HepG2 (cell line): Measurements from ENCODE around the gene SLC25A45. TPM values are rescaled to one million over a fixed set of nuclear protein-coding genes. Genes with fewer than 3 reads are reported as not detected.

ENCODE experiments used
- HNF4G ChIP-seq, 2 experiments: sonication (generic) in 1 of 2; formaldehyde crosslinking in 1 of 2; IDR thresholded peaks; 2 replicates each; pipeline versions ENCODE4 v1.4.0 to v1.6.1; 2011 to 2020; ENCODE audit warnings: borderline replicate concordance in 2 of 2, low read depth in 2 of 2, mild to moderate bottlenecking in 2 of 2, low read length in 1 of 2, missing genetic modification reagents in 1 of 2, moderate library complexity in 1 of 2
- JUND ChIP-seq: sonication (generic); formaldehyde crosslinking; IDR thresholded peaks from 2 replicates; pipeline ENCODE4 v1.8.0; 2022; ENCODE audit warnings: mild to moderate bottlenecking, missing genetic modification reagents
- KAT7 ChIP-seq: IDR thresholded peaks from 2 replicates; pipeline ENCODE4 v1.6.1; 2018; ENCODE audit warnings: borderline replicate concordance, missing compliant biosample characterization
- MLXIP ChIP-seq: sonication (generic); formaldehyde crosslinking; IDR thresholded peaks from 2 replicates; pipeline ENCODE4 v1.9.0; 2021; ENCODE audit warnings: missing genetic modification reagents, borderline replicate concordance
- NCOA2 ChIP-seq: sonication (generic); formaldehyde crosslinking; IDR thresholded peaks from 2 replicates; pipeline ENCODE4 v1.8.0; 2022; ENCODE audit warnings: inconsistent platforms
- NCOR1 ChIP-seq: fragments of 200-600 bp; sonication (generic); IDR thresholded peaks from 2 replicates; pipeline ENCODE4 v1.7.0; 2017; ENCODE audit warnings: antibody characterized with exemption, low read length, borderline replicate concordance
- RAD51 ChIP-seq: fragments of 450-650 bp; IDR thresholded peaks from 2 replicates; pipeline ENCODE4 v1.6.1; 2016; ENCODE audit warnings: borderline replicate concordance
- U2AF1 ChIP-seq: fragments of 200-400 bp; formaldehyde crosslinking; optimal IDR thresholded peaks from 2 replicates; pipeline ENCODE3; 2017; ENCODE audit warnings: mild to moderate bottlenecking, low read depth, low read length
- ZBTB34 ChIP-seq: sonication (generic); formaldehyde crosslinking; IDR thresholded peaks from 2 replicates; pipeline ENCODE4 v1.8.0; 2022; ENCODE audit warnings: mild to moderate bottlenecking, missing genetic modification reagents
- ZC3H4 ChIP-seq: sonication (generic); formaldehyde crosslinking; IDR thresholded peaks from 2 replicates; pipeline ENCODE4 v1.4.0; 2020; ENCODE audit warnings: missing genetic modification reagents, borderline replicate concordance
- ZGPAT ChIP-seq: IDR thresholded peaks from 2 replicates; pipeline ENCODE4 v1.6.1; 2016; ENCODE audit warnings: mild to moderate bottlenecking
- ZMYM4 ChIP-seq: sonication (generic); formaldehyde crosslinking; IDR thresholded peaks from 2 replicates; pipeline ENCODE4 v1.8.1; 2023; ENCODE audit warnings: mild to moderate bottlenecking, missing genetic modification reagents
- ZNF207 ChIP-seq: fragments of 450-650 bp; IDR thresholded peaks from 2 replicates; pipeline ENCODE4 v1.6.1; 2016; ENCODE audit warnings: antibody characterized with exemption, borderline replicate concordance
- ZNF354B ChIP-seq: sonication (generic); formaldehyde crosslinking; IDR thresholded peaks from 2 replicates; pipeline ENCODE4 v1.8.0; 2022; ENCODE audit warnings: mild to moderate bottlenecking, missing genetic modification reagents
- ZNF446 ChIP-seq: sonication (generic); formaldehyde crosslinking; IDR thresholded peaks from 2 replicates; pipeline ENCODE4 v1.5.0; 2020; ENCODE audit warnings: mild to moderate bottlenecking, missing genetic modification reagents
- ZNF513 ChIP-seq: sonication (generic); formaldehyde crosslinking; conservative IDR thresholded peaks from 2 replicates; pipeline ENCODE4 v1.5.0; 2020; ENCODE audit warnings: missing genetic modification reagents
- ZNF639 ChIP-seq: conservative IDR thresholded peaks from 2 replicates; pipeline ENCODE4 v1.6.1; 2018; ENCODE audit warnings: missing genetic modification reagents
- polyA plus RNA-seq, 8 experiments: library from polyadenylated mRNA; depleted of rRNA in 3 of 8; stranded (reverse) in 7 of 8; unstranded in 1 of 8; fragments of >200 nt; fragmentation: Illumina TruSeq in 4 of 8; extraction: Trizol in 4 of 8; gene quantifications; 2 replicates each; pipeline versions ENCODE4 v1.2.1 to v1.2.3, GENCODE V29; 2011 to 2016; ENCODE audit warnings: low read depth in 4 of 8, missing spikeins in 1 of 8, mixed read lengths in 1 of 8; ENCODE audit not compliant: insufficient read depth in 1 of 8
- total RNA-seq, 5 experiments: library from RNA; depleted of rRNA; stranded (reverse); fragments of >200 nt; fragmentation: Illumina TruSeq; extraction: Trizol; gene quantifications; 2 replicates each; pipeline ENCODE4 v1.2.3, GENCODE V29; 2016; ENCODE audit warnings: low read depth in 1 of 5

The SLC25A45 gene
- total and polyA plus RNA-seq, 2 of the 13 experiments (the other 11 are each of a cell fraction or from before 2014, with no cell fraction given): 1.2 to 3.4 TPM

- TF ChIP-seq HNF4G (IDR thresholded peaks at IDR 0.05; ENCODE audit: borderline replicate concordance, low read depth, low read length) (peak; percentile 40; the same call in 1 of the 2 replicates), HNF4G (CRISPR knock-in tag; IDR thresholded peaks at IDR 0.05; ENCODE audit: borderline replicate concordance, low read depth) (no peak), ZMYM4 (CRISPR knock-in tag) (peak; percentile 40; the same call in 1 of the 2 replicates), U2AF1 (no peak), ZBTB34 (no peak), ZNF513 (no peak), NCOR1 (no peak; the same call in 1 of the 2 replicates), ZNF354B (CRISPR knock-in tag) (no peak), KAT7 (CRISPR knock-in tag) (no peak), JUND (CRISPR knock-in tag) (peak; percentile 95), ZNF446 (peak; percentile 59), MLXIP (CRISPR knock-in tag) (no peak), ZNF207 (no peak), RAD51 (no peak), NCOA2 (peak; percentile 45; the same call in 1 of the 2 replicates), ZC3H4 (CRISPR knock-in tag) (peak; percentile 92), ZNF639 (CRISPR knock-in tag) (no peak), ZGPAT (CRISPR knock-in tag) (peak; percentile 57; the same call in 1 of the 2 replicates)
These were observed 39.6 kb upstream of the SLC25A45 start (continued) for GRCh38 chr11:65421794-65422632.
